HG03066 (cell line): ENCODE data around the gene E4F1.

ENCODE experiments used
- ATAC-seq: cut with Tn5 transposase; IDR thresholded peaks from one replicate; pipeline ENCODE4 v1.9.1; 2021; ENCODE audit warnings: low read depth; ENCODE audit not compliant: unreplicated experiment

Gene E4F1

GRCh38 chr16:2270070-2270462 lies 46.7 kb downstream of the E4F1 start:
- no peak for ATAC-seq

- no peak for ATAC-seq
Measured at GRCh38 chr16:2270588-2271470, 47.4 kb downstream of the E4F1 start.

- ATAC-seq = no peak
Measured at GRCh38 chr16:2271848-2272461, 48.6 kb downstream of the E4F1 start.

GRCh38 chr16:2273484-2273883 lies 50.1 kb downstream of the E4F1 start:
- ATAC-seq = no peak

- no peak for ATAC-seq
Measured at GRCh38 chr16:2273931-2274330, 50.5 kb downstream of the E4F1 start.

- ATAC-seq = no peak
Measured at GRCh38 chr16:2275476-2276367, 52.3 kb downstream of the E4F1 start.

GRCh38 chr16:2276368-2277195 lies 53.2 kb downstream of the E4F1 start:
- no peak for ATAC-seq

- ATAC-seq = no peak
Measured at GRCh38 chr16:2277466-2278271, 54.3 kb downstream of the E4F1 start.

- no peak for ATAC-seq
Measured at GRCh38 chr16:2278272-2278608, 54.8 kb downstream of the E4F1 start.

- ATAC-seq = no peak
Measured at GRCh38 chr16:2278956-2279800, 55.8 kb downstream of the E4F1 start.

- ATAC-seq = no peak
Measured at GRCh38 chr16:2280461-2280860, 57.1 kb downstream of the E4F1 start.

- ATAC-seq = no peak
Measured at GRCh38 chr16:2280981-2281542, 57.7 kb downstream of the E4F1 start.

- no peak for ATAC-seq
Measured at GRCh38 chr16:2282262-2282661, 58.9 kb downstream of the E4F1 start.

- no peak for ATAC-seq
Measured at GRCh38 chr16:2282866-2283555, 59.6 kb downstream of the E4F1 start.

GRCh38 chr16:2284001-2284770 lies 60.8 kb downstream of the E4F1 start:
- no peak for ATAC-seq

GRCh38 chr16:2284797-2285576 lies 61.6 kb downstream of the E4F1 start:
- no peak for ATAC-seq
